ENCODE results near the gene ORMDL1.

Gene ORMDL1

GRCh38 chr2:189756311-189756952, 27.7 kb downstream of the ORMDL1 start:
- DNase-seq (ENCODE audit: extremely low spot score) = no peak
- ChIA-PET CTCF (interaction anchor here (1.6 kb wide), 1 partner anchor 10 kb away, joined by 4 read pairs; no protein-coding TSS in a partner anchor), POLR2A (no interaction called here)
- TF ChIP-seq CTCF (IDR thresholded peaks at IDR 0.05; ENCODE audit: control extremely low read depth, extremely low read depth, low read depth, missing control alignments) = no peak

DNA sequence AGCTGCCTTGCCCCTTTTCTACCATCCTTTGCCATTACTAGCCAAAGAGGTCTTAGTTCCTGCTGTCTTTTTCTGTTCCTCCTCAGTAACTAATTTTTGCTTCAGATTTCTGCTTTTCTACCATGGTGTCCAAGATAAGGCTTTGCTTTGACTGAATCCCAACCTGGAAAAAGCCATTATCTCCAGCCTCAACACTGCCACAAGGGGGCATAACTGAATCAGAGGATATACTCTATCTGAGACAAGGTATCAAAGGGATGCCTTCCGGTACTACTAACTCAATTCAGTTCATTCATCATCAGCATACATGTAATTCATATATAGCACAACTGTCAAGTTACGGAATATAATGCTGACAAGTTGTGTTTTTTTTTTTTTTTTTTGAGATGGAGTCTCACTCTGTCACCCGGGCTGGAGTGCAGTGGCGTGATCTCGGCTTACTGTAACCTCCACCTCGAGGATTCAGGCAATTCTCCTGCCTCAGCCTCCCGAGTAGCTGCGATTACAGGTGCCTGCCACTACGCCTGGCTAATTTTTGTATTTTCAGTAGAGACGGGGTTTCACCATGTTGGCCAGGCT, 33.0 kb downstream of the ORMDL1 start:
- peak; percentile 35 for DNase-seq (ENCODE audit: extremely low spot score)
- TF ChIP-seq CTCF (IDR thresholded peaks at IDR 0.05; ENCODE audit: control extremely low read depth, extremely low read depth, low read depth, missing control alignments) = peak; percentile 65
- ChIA-PET POLR2A (no interaction called here), CTCF (interaction anchor here (0.7 to 7.1 kb wide), 19 partner anchors 8 to 370 kb away, joined by 3 to 79 read pairs (median 3); partner anchors contain the start of gene OSGEPL1)

- CTCF ChIA-PET = interaction anchor here (0.8 kb wide), 1 partner anchor 11 kb away, joined by 3 read pairs; no protein-coding TSS in a partner anchor
- TF ChIP-seq CTCF (IDR thresholded peaks at IDR 0.05; ENCODE audit: control extremely low read depth, extremely low read depth, low read depth, missing control alignments) = no peak
Observed at GRCh38 chr2:189729430-189729829, 54.7 kb downstream of the ORMDL1 start.

GRCh38 chr2:189726849-189727248, 57.3 kb downstream of the ORMDL1 start:
- DNase-seq (ENCODE audit: extremely low spot score) = no peak
- TF ChIP-seq CTCF (IDR thresholded peaks at IDR 0.05; ENCODE audit: control extremely low read depth, extremely low read depth, low read depth, missing control alignments) = no peak
- ChIA-PET CTCF (no interaction called here), POLR2A (no interaction called here)

More at GRCh38 chr2:189729430-189729829, 54.7 kb downstream of the ORMDL1 start:
- POLR2A ChIA-PET = no interaction called here
- no peak for DNase-seq (ENCODE audit: extremely low spot score)

DNA sequence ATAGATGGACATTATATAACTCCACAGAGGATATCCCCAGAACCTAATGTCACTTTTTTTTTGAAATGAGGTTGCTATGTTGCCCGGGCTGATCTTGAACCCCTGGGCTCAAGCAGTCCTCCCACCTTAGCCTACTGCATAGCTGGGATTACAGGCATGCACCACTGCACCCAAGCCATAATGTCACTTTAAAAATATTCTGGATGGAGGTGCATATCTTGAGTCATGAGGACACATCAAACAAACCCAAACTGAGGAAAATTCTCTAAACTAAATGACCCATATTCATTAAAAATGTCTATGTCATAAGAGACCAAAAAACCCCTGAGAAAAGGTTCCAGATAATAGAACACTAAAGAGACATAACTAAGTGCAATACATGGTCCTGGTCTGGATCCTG, 57.9 kb downstream of the ORMDL1 start:
- POLR2A ChIA-PET = no interaction called here
- TF ChIP-seq CTCF (IDR thresholded peaks at IDR 0.05; ENCODE audit: control extremely low read depth, extremely low read depth, low read depth, missing control alignments) = no peak
- CTCF ChIA-PET = no interaction called here
- DNase-seq (ENCODE audit: extremely low spot score) = no peak

GRCh38 chr2:189723192-189723591, 60.9 kb downstream of the ORMDL1 start:
- DNase-seq (ENCODE audit: extremely low spot score) = no peak
- no peak for TF ChIP-seq CTCF (IDR thresholded peaks at IDR 0.05; ENCODE audit: control extremely low read depth, extremely low read depth, low read depth, missing control alignments)
- CTCF ChIA-PET = interaction anchor here (1.2 to 1.8 kb wide), 3 partner anchors 16 to 25 kb away, joined by 3 to 5 read pairs (median 3); no protein-coding TSS in a partner anchor
- POLR2A ChIA-PET = no interaction called here
